HG02938 (cell line): ENCODE measurements around the gene LRRN2.
"Not testable (repeated sequence)": the region's sequence is repeated elsewhere in the genome, so short reads cannot be mapped to it uniquely, and the experiment has no call there.

Experiments used
- ATAC-seq: cut with Tn5 transposase; IDR thresholded peaks from one replicate; pipeline ENCODE4 v1.9.1; 2021; ENCODE audit warnings: mild to moderate bottlenecking, moderate library complexity; ENCODE audit not compliant: unreplicated experiment

Gene LRRN2

GRCh38 chr1:204633665-204634064, 51.9 kb downstream of the LRRN2 start:
- no peak for ATAC-seq

- no peak for ATAC-seq
Observed at GRCh38 chr1:204630132-204630905, 55.2 kb downstream of the LRRN2 start.

- not testable (repeated sequence) for ATAC-seq
Observed at GRCh38 chr1:204629459-204629858, 56.1 kb downstream of the LRRN2 start.

- ATAC-seq, result no peak
Observed at GRCh38 chr1:204628868-204629267, 56.7 kb downstream of the LRRN2 start.

GRCh38 chr1:204627436-204627835, 58.1 kb downstream of the LRRN2 start:
- no peak for ATAC-seq

- no peak for ATAC-seq
Observed at GRCh38 chr1:204626381-204626780, 59.2 kb downstream of the LRRN2 start.

- no peak for ATAC-seq
Observed at GRCh38 chr1:204624631-204625216, 60.8 kb downstream of the LRRN2 start.

GRCh38 chr1:204623894-204624361, 61.6 kb downstream of the LRRN2 start:
- no peak for ATAC-seq

GRCh38 chr1:204623365-204623893, 62.1 kb downstream of the LRRN2 start:
- ATAC-seq, result no peak

- ATAC-seq, result no peak
Observed at GRCh38 chr1:204621996-204622395, 63.5 kb downstream of the LRRN2 start.

- no peak for ATAC-seq
Observed at GRCh38 chr1:204621396-204621795, 64.1 kb downstream of the LRRN2 start.

- no peak for ATAC-seq
Observed at GRCh38 chr1:204619721-204620120, 65.8 kb downstream of the LRRN2 start.

- ATAC-seq, result no peak
Observed at GRCh38 chr1:204618148-204618760, 67.3 kb downstream of the LRRN2 start.

- ATAC-seq, result no peak
Observed at GRCh38 chr1:204617256-204618147, 68.0 kb downstream of the LRRN2 start.

GRCh38 chr1:204616641-204617040, 68.9 kb downstream of the LRRN2 start:
- no peak for ATAC-seq

- no peak for ATAC-seq
Observed at GRCh38 chr1:204615881-204616280, 69.7 kb downstream of the LRRN2 start.

GRCh38 chr1:204613636-204614035, 71.9 kb downstream of the LRRN2 start:
- ATAC-seq, result no peak

- ATAC-seq, result no peak
Observed at GRCh38 chr1:204612326-204612725, 73.2 kb downstream of the LRRN2 start.

GRCh38 chr1:204611036-204611435, 74.5 kb downstream of the LRRN2 start:
- ATAC-seq, result no peak

GRCh38 chr1:204607910-204608309, 77.6 kb downstream of the LRRN2 start:
- no peak for ATAC-seq

GRCh38 chr1:204605791-204606190, 79.7 kb downstream of the LRRN2 start:
- no peak for ATAC-seq
